A549 (cell line): ENCODE measurements around the gene RABEP1. TPM values are rescaled to one million over a fixed set of nuclear protein-coding genes. Genes with fewer than 3 reads are reported as not detected.
A peak's percentile ranks its signal among the peaks of the same experiment; 100 is the strongest.

ENCODE experiments used
- ATAC-seq, 2 experiments: fragments of 200-7000 bp in 1 of 2; fragments of >200 bp in 1 of 2; cut with Nextera tagmentation in 1 of 2; cut with Tn5 transposase in 1 of 2; 3 replicates each; pipeline versions ENCODE4 v1.8.0 to v1.9.1; 2018 to 2020; ENCODE audit warnings: mild to moderate bottlenecking in 1 of 2, moderate library complexity in 1 of 2
- CTCF ChIA-PET: fragments of 300-600 bp; sonication (Branson Sonifier 250); formaldehyde crosslinking; extraction: SDS; loops from one replicate; lab custom pipeline; 2021; ENCODE audit warnings: antibody characterized with exemption, inconsistent platforms; lab: Yijun Ruan, JAX
- POLR2A ChIA-PET: fragments of 350-600 bp; formaldehyde crosslinking; extraction: SDS; loops from one replicate; lab custom pipeline; 2021; ENCODE audit warnings: antibody characterized with exemption, inconsistent platforms; lab: Yijun Ruan, JAX
- DNase-seq, 2 experiments: peaks; one replicate each; pipeline versions ENCODE4 v3.0.0 to v3.0.0-alpha.2; 2011 to 2016; ENCODE audit warnings: low read depth in 1 of 2, low spot score in 1 of 2
- FAIRE-seq: peaks from 2 replicates; lab custom pipeline; 2011; peaks lifted over from hg19 to GRCh38; lab: Jason Lieb, UNC
- H3K27ac ChIP-seq, 2 experiments: fragments of >200 bp; sonication (Bioruptor Twin); formaldehyde crosslinking; 3 replicates each; pipeline ENCODE4 v1.5.1; 2016 to 2017
- H3K4me1 ChIP-seq: fragments of >200 bp; sonication (Bioruptor Twin); formaldehyde crosslinking; 3 replicates; pipeline ENCODE4 v1.6.1; 2016
- H3K4me2 ChIP-seq: fragments of >200 bp; sonication (Bioruptor Twin); formaldehyde crosslinking; 3 replicates; pipeline ENCODE4 v1.6.1; 2016
- H3K4me3 ChIP-seq: fragments of >200 bp; sonication (Bioruptor Twin); formaldehyde crosslinking; 3 replicates; pipeline ENCODE4 v1.5.1; 2016
- H3K9me3 ChIP-seq: fragments of >200 bp; sonication (Bioruptor Twin); formaldehyde crosslinking; 3 replicates; pipeline ENCODE4 v1.6.1; 2016
- BHLHE40 ChIP-seq: IDR thresholded peaks from 2 replicates; pipeline ENCODE4 v1.6.1; 2012; ENCODE audit warnings: low read depth, low read length, inconsistent platforms
- CBX2 ChIP-seq: fragments of 200-600 bp; sonication (generic); IDR thresholded peaks from 2 replicates; pipeline ENCODE4 v1.6.1; 2016; ENCODE audit warnings: low read depth, mild to moderate bottlenecking, borderline replicate concordance
- CBX8 ChIP-seq: fragments of 200-600 bp; sonication (generic); IDR thresholded peaks from 2 replicates; pipeline ENCODE4 v1.6.1; 2016
- CEBPB ChIP-seq, 2 experiments: fragments of >200 bp in 1 of 2; sonication (Bioruptor Twin) in 1 of 2; formaldehyde crosslinking in 1 of 2; IDR thresholded peaks; 2 replicates each; pipeline ENCODE4 v1.6.1; 2012 to 2016
- EHF ChIP-seq: fragments of 250-450 bp; sonication (Bioruptor Pico); IDR thresholded peaks from 2 replicates; pipeline ENCODE4 v1.5.0; 2020; ENCODE audit warnings: mild to moderate bottlenecking
- FOSB ChIP-seq: fragments of 250-450 bp; sonication (Bioruptor Pico); IDR thresholded peaks from 2 replicates; pipeline ENCODE4 v1.5.0; 2020; ENCODE audit warnings: mild to moderate bottlenecking, moderate library complexity
- FOSL2 ChIP-seq, 2 experiments: fragments of 450-650 bp in 1 of 2; fragments of >200 bp in 1 of 2; sonication (Bioruptor Twin) in 1 of 2; formaldehyde crosslinking; IDR thresholded peaks; 2 replicates each; pipeline versions ENCODE4 v1.5.0 to v1.6.1; 2016 to 2020; ENCODE audit warnings: mild to moderate bottlenecking in 1 of 2, moderate library complexity in 1 of 2
- FOXS1 ChIP-seq: fragments of 250-450 bp; sonication (Bioruptor Pico); IDR thresholded peaks from 2 replicates; pipeline ENCODE4 v1.5.0; 2020; ENCODE audit warnings: mild to moderate bottlenecking, moderate library complexity
- GATA3 ChIP-seq: IDR thresholded peaks from 2 replicates; pipeline ENCODE4 v1.6.1; 2012; ENCODE audit warnings: borderline replicate concordance
- HDAC2 ChIP-seq: fragments of 200-600 bp; sonication (generic); IDR thresholded peaks from 2 replicates; pipeline ENCODE4 v1.6.1; 2016
- HOXB13 ChIP-seq: fragments of 250-450 bp; sonication (Bioruptor Pico); IDR thresholded peaks from 2 replicates; pipeline ENCODE4 v1.5.0; 2020; ENCODE audit warnings: low read depth, mild to moderate bottlenecking, moderate library complexity
- HOXB5 ChIP-seq: fragments of 250-450 bp; sonication (Bioruptor Pico); IDR thresholded peaks from 2 replicates; pipeline ENCODE4 v1.5.0; 2020; ENCODE audit warnings: mild to moderate bottlenecking, moderate library complexity
- KDM1A ChIP-seq: fragments of 200-600 bp; sonication (generic); IDR thresholded peaks from 2 replicates; pipeline ENCODE4 v1.6.1; 2016; ENCODE audit warnings: low read depth, mild to moderate bottlenecking
- KDM5A ChIP-seq: fragments of 200-600 bp; sonication (generic); IDR thresholded peaks from 2 replicates; pipeline ENCODE4 v1.6.1; 2016; ENCODE audit warnings: antibody characterized with exemption, mild to moderate bottlenecking
- MAFK ChIP-seq: fragments of 450-650 bp; IDR thresholded peaks from 2 replicates; pipeline ENCODE4 v1.6.1; 2014; ENCODE audit not compliant: partially characterized antibody
- MYC ChIP-seq: IDR thresholded peaks from 2 replicates; pipeline ENCODE4 v1.6.1; 2012; ENCODE audit warnings: mild to moderate bottlenecking, inconsistent platforms, low read length, improper control_type of control experiment, borderline replicate concordance
- NR3C1 ChIP-seq: fragments of >200 bp; sonication (Bioruptor Twin); formaldehyde crosslinking; IDR thresholded peaks from 3 replicates; pipeline ENCODE4 v1.6.1; 2017
- PHF8 ChIP-seq: fragments of 200-600 bp; sonication (generic); IDR thresholded peaks from 2 replicates; pipeline ENCODE4 v1.6.1; 2016; ENCODE audit warnings: low read depth, mild to moderate bottlenecking, antibody characterized with exemption, moderate library complexity, borderline replicate concordance
- POLR2A ChIP-seq: IDR thresholded peaks from 2 replicates; pipeline ENCODE4 v1.6.1; 2012; ENCODE audit warnings: mild to moderate bottlenecking, low read length
- POLR2AphosphoS2 ChIP-seq: conservative IDR thresholded peaks from 2 replicates; pipeline ENCODE4 v1.6.1; 2012; ENCODE audit warnings: low read length, improper control_type of control experiment, inconsistent platforms
- RARB ChIP-seq: fragments of 250-450 bp; sonication (Bioruptor Pico); IDR thresholded peaks from 2 replicates; pipeline ENCODE4 v1.8.0; 2021; ENCODE audit warnings: mild to moderate bottlenecking, moderate library complexity
- RCOR1 ChIP-seq: fragments of 150-350 bp; IDR thresholded peaks from 2 replicates; pipeline ENCODE4 v1.6.1; 2014; ENCODE audit warnings: antibody characterized with exemption, low read length, low read depth
- RFX5 ChIP-seq: fragments of 450-650 bp; IDR thresholded peaks from 2 replicates; pipeline ENCODE4 v1.7.1; 2014; ENCODE audit warnings: antibody characterized with exemption, mild to moderate bottlenecking, moderate library complexity
- RNF2 ChIP-seq: fragments of 200-600 bp; sonication (generic); IDR thresholded peaks from 2 replicates; pipeline ENCODE4 v1.6.1; 2016; ENCODE audit warnings: low read depth, mild to moderate bottlenecking, antibody characterized with exemption, moderate library complexity, borderline replicate concordance
- SREBF2 ChIP-seq: fragments of 450-650 bp; IDR thresholded peaks from 2 replicates; pipeline ENCODE4 v1.6.1; 2014; ENCODE audit warnings: mild to moderate bottlenecking, moderate library complexity
- TP53 ChIP-seq: fragments of 250-450 bp; sonication (Bioruptor Pico); IDR thresholded peaks from 2 replicates; pipeline ENCODE4 v1.5.0; 2021; ENCODE audit warnings: mild to moderate bottlenecking, moderate library complexity
- WGBS: methylation state at CpG from one replicate; pipeline ENCODE4 v1.1.6; 2017; ENCODE audit errors: missing lambda C conversion rate; 5-methylcytosine and 5-hydroxymethylcytosine counted together
- polyA plus RNA-seq, 4 experiments: library from polyadenylated mRNA; depleted of rRNA in 3 of 4; stranded (reverse); fragments of >200 nt; fragmentation: RNase III in 1 of 4; extraction: RNeasy Plus Mini Kit Qiagen cat#74134 plus additional on column Dnase treatment in 1 of 4; gene quantifications; 2 replicates in 3 of 4; 3 replicates in 1 of 4; pipeline ENCODE4 v1.2.3, GENCODE V29; 2011 to 2017
- TF ChIP-seq, protein P1 (sequence below): fragments of >200 bp; sonication (Bioruptor Twin); formaldehyde crosslinking; IDR thresholded peaks from 3 replicates; pipeline ENCODE4 v1.5.1; 2016
- TF ChIP-seq, protein P2 (sequence below): IDR thresholded peaks from 2 replicates; pipeline ENCODE4 v1.6.1; 2012

The RABEP1 gene
- polyA plus RNA-seq, 2 of the 4 experiments (the other 2 are of a cell fraction), result 44.7 to 65.5 TPM

DNA sequence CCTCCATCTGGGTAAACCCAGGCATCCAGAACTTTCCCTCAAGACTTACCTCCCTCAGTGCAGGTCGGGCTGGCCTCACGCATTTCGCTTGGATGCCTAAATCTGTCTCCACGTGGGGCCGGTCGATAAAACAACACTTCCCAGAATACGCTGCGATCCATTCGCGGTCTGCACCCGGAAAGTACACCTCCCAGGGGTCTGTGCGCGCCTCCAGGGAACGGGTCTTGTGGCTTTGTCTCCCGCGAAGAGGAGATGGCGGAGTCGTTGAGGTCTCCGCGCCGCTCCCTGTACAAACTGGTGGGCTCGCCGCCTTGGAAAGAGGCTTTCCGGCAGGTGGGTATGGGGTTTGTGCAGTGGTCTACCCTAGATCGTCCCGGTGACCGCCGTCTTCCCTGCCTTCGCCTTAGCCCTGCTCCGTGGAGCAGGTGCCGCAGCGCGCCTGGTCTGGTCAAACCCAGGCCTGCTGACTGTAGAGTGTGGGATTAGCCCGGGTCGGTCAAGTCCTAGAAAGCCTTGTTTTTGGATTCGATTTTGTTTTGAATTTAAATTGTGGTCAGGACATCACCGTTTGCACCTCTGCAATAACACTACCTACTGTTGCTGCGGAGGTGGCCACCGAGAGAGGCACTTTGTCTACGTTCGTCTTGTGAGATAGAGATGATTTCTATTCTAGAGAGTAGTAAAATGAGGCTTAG is 138.0 kb downstream of the RABEP1 start, which contains the start of gene RPAIN (continued):
- TF ChIP-seq HOXB5 (CRISPR knock-in tag) (no peak), PHF8 (peak; percentile 97), CEBPB (IDR thresholded peaks at IDR 0.05) (no peak), CBX8 (no peak), RFX5 (no peak), KDM1A (no peak), BHLHE40 (no peak), SREBF2 (no peak), TP53 (0 out of 2 replicates have a peak, but pooled peaks have one; percentile 17)
- TF ChIP-seq, all 56 proteins: peak for 14

DNA sequence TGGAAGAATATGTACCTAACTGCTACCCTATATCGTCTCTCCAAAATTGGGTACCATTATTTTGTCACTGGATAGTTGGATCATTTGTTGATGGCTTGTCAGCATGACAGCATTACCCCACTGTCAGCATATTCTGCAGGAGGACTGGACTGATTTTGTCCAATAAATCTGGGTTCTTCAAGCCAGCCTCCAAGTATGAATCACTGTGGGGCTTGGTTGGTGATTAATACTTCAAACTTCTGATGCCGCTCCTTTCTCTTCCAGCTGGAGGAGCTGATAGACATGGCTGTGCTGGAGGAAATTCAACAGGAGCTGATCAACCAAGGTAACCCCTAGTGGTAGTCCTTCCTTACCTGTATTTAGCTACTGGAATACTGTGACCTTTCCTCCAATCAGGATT is 140.4 kb downstream of the RABEP1 start:
- 50% methylated on average over 2 of the region's 2 CpGs for WGBS
- POLR2A ChIA-PET, result interaction anchor here (0.9 to 1.5 kb wide), 2 partner anchors 12 to 17 kb away, joined by 5 to 10 read pairs; no protein-coding TSS in a partner anchor

DNA sequence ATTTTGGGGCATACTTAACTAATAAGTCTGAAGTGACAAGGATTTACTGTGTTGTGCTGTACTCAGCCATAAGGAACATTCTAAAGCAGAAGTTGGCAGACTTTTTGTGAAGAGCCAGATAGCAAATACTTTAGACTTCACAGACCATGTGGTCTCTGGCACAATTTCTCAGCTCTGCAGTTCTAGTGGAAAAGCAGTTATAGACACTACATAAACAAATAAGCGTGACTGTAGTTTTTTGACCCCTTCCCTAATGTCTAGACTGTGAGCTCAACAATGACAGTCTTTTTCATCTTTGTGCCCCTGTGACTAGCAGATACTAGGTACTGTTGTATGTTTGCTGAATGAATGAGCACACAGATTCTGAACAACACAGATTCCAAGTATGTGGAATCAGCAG is 142.8 kb downstream of the RABEP1 start:
- 92% methylated on average over 1 of the region's 1 CpG for WGBS
- ATAC-seq, result no peak
- Histone ChIP-seq H3K27ac (no peak overlapping the region), H3K4me2 (no peak overlapping the region), H3K4me1 (peaks cover 25% of the 10 kb centered on the region), H3K9me3 (no peaks in the 10 kb centered on the region), H3K4me3 (no peak overlapping the region)
- TF ChIP-seq NR3C1, result no peak
- TF ChIP-seq PHF8, result no peak
- TF ChIP-seq EHF, result no peak
- TF ChIP-seq, protein P1, sequence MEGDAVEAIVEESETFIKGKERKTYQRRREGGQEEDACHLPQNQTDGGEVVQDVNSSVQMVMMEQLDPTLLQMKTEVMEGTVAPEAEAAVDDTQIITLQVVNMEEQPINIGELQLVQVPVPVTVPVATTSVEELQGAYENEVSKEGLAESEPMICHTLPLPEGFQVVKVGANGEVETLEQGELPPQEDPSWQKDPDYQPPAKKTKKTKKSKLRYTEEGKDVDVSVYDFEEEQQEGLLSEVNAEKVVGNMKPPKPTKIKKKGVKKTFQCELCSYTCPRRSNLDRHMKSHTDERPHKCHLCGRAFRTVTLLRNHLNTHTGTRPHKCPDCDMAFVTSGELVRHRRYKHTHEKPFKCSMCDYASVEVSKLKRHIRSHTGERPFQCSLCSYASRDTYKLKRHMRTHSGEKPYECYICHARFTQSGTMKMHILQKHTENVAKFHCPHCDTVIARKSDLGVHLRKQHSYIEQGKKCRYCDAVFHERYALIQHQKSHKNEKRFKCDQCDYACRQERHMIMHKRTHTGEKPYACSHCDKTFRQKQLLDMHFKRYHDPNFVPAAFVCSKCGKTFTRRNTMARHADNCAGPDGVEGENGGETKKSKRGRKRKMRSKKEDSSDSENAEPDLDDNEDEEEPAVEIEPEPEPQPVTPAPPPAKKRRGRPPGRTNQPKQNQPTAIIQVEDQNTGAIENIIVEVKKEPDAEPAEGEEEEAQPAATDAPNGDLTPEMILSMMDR, result no peak
- no peak for TF ChIP-seq POLR2A
- no peak for TF ChIP-seq HOXB13 (CRISPR knock-in tag)
- TF ChIP-seq CBX2, result no peak
- TF ChIP-seq RNF2, result no peak
- no peak for TF ChIP-seq FOSL2 (IDR thresholded peaks at IDR 0.05)
- no peak for TF ChIP-seq FOSL2 (CRISPR knock-in tag; IDR thresholded peaks at IDR 0.05)
- TF ChIP-seq MYC, result no peak
- TF ChIP-seq RARB (CRISPR knock-in tag), result no peak
- TF ChIP-seq FOSB, result no peak
- no peak for DNase-seq
- no peak for FAIRE-seq
- CTCF ChIA-PET, result interaction anchor here (0.6 to 9.3 kb wide), 2 partner anchors 14 to 48 kb away, joined by 3 to 178 read pairs; partner anchors contain the start of gene C1QBP
- POLR2A ChIA-PET, result interaction anchor here (0.7 kb wide), 1 partner anchor 9 kb away, joined by 3 read pairs; no protein-coding TSS in a partner anchor

More for the DNA sequence above, 140.4 kb downstream of the RABEP1 start:
- ATAC-seq (no peak), FAIRE-seq (no peak), DNase-seq (peak; percentile 50 to 58)
- CTCF ChIA-PET, result interaction anchor here (0.7 to 9.3 kb wide), 7 partner anchors 8 to 1005 kb away, joined by 3 to 178 read pairs (median 5); partner anchors contain the start of gene C1QBP
- no peaks in the 10 kb centered on the region for H3K9me3 ChIP-seq
- peaks cover 33% of the 10 kb centered on the region for H3K4me1 ChIP-seq
- peak overlapping the region; percentile 99 for H3K4me2 ChIP-seq
- no peak overlapping the region for H3K27ac ChIP-seq
- H3K4me3 ChIP-seq, result no peak overlapping the region
- no peak for TF ChIP-seq GATA3
- TF ChIP-seq RCOR1, result no peak
- no peak for TF ChIP-seq CEBPB (IDR thresholded peaks at IDR 0.05)
- no peak for TF ChIP-seq FOXS1 (CRISPR knock-in tag)
- no peak for TF ChIP-seq HDAC2
- TF ChIP-seq BHLHE40, result no peak
- no peak for TF ChIP-seq POLR2AphosphoS2
- TF ChIP-seq, protein P2, sequence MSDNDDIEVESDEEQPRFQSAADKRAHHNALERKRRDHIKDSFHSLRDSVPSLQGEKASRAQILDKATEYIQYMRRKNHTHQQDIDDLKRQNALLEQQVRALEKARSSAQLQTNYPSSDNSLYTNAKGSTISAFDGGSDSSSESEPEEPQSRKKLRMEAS, result no peak
- no peak for TF ChIP-seq RARB (CRISPR knock-in tag)
- no peak for TF ChIP-seq NR3C1
- TF ChIP-seq MAFK, result peak; percentile 98
- no peak for TF ChIP-seq FOSL2 (IDR thresholded peaks at IDR 0.05)
- peak; percentile 54; the same call in 1 of the 2 replicates for TF ChIP-seq FOSL2 (CRISPR knock-in tag; IDR thresholded peaks at IDR 0.05)
- TF ChIP-seq EHF, result no peak
- no peak for TF ChIP-seq KDM5A
- TF ChIP-seq, all 56 proteins: peak for 2
